ENCODE data around the gene SNRPA1.

Gene SNRPA1

GRCh38 chr15:101267320-101268104 is 27.5 kb downstream of the SNRPA1 start:
- no peak for DNase-seq (ENCODE audit: low read depth)
- H3K4me3 ChIP-seq (ENCODE audit: low read depth, low read length): no peak overlapping the region
- TF ChIP-seq CTCF (IDR thresholded peaks at IDR 0.05; ENCODE audit: control insufficient read depth, extremely low read depth, insufficient read depth): no peak

GRCh38 chr15:101266787-101267186 is 28.3 kb downstream of the SNRPA1 start:
- H3K4me3 ChIP-seq (ENCODE audit: low read depth, low read length): no peak overlapping the region
- no peak for DNase-seq (ENCODE audit: low read depth)
- no peak for TF ChIP-seq CTCF (IDR thresholded peaks at IDR 0.05; ENCODE audit: control insufficient read depth, extremely low read depth, insufficient read depth)

GRCh38 chr15:101266034-101266433 is 29.0 kb downstream of the SNRPA1 start:
- TF ChIP-seq CTCF (IDR thresholded peaks at IDR 0.05; ENCODE audit: control insufficient read depth, extremely low read depth, insufficient read depth): no peak
- DNase-seq (ENCODE audit: low read depth): no peak
- no peak overlapping the region for H3K4me3 ChIP-seq (ENCODE audit: low read depth, low read length)

- TF ChIP-seq CTCF (IDR thresholded peaks at IDR 0.05; ENCODE audit: control insufficient read depth, extremely low read depth, insufficient read depth): no peak
- no peak for DNase-seq (ENCODE audit: low read depth)
- H3K4me3 ChIP-seq (ENCODE audit: low read depth, low read length): no peak overlapping the region
These were observed 30.0 kb downstream of the SNRPA1 start for GRCh38 chr15:101264911-101265641.

- TF ChIP-seq CTCF (IDR thresholded peaks at IDR 0.05; ENCODE audit: control insufficient read depth, extremely low read depth, insufficient read depth): no peak
- no peak for DNase-seq (ENCODE audit: low read depth)
- H3K4me3 ChIP-seq (ENCODE audit: low read depth, low read length): no peak overlapping the region
These were observed 31.0 kb downstream of the SNRPA1 start for GRCh38 chr15:101264011-101264410.

- TF ChIP-seq CTCF (IDR thresholded peaks at IDR 0.05; ENCODE audit: control insufficient read depth, extremely low read depth, insufficient read depth): no peak
- no peak overlapping the region for H3K4me3 ChIP-seq (ENCODE audit: low read depth, low read length)
- no peak for DNase-seq (ENCODE audit: low read depth)
These were observed 32.5 kb downstream of the SNRPA1 start for GRCh38 chr15:101262551-101262950.
